HG03095 (cell line): ENCODE results near the gene MARCHF10.
A peak's percentile ranks its signal among the peaks of the same experiment; 100 is the strongest.

Experiments
- ATAC-seq: cut with Tn5 transposase; IDR thresholded peaks from one replicate; pipeline ENCODE4 v1.9.1; 2021; ENCODE audit warnings: moderate library complexity; ENCODE audit not compliant: unreplicated experiment

The MARCHF10 gene

DNA sequence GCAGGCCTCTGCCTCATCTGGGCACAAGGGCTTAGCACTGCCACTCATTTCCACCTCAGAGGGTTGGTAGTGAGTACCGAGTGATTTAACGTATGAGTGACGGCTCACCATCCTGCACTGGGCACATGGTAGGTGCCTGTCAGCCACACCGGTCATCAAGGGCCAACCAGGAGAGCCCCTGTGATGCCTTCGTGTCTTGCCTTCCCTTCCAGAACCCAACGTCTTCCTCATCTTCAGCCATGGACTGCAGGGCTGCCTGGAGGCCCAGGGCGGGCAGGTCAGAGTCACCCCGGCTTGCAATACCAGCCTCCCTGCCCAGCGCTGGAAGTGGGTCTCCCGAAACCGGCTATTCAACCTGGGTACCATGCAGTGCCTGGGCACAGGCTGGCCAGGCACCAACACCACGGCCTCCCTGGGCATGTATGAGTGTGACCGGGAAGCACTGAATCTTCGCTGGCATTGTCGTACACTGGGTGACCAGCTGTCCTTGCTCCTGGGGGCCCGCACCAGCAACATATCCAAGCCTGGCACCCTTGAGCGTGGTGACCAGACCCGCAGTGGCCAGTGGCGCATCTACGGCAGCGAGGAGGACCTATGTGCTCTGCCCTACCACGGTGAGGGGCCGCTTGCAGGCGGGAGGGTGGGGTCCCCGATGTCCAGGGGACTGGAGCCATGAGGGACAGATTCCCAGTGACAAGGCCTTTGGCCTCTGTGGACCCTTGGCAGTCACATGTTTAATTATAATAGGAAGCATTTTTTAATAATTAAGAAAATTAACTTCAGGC is 143.6 kb downstream of the MARCHF10 start:
- ATAC-seq, result no peak

DNA sequence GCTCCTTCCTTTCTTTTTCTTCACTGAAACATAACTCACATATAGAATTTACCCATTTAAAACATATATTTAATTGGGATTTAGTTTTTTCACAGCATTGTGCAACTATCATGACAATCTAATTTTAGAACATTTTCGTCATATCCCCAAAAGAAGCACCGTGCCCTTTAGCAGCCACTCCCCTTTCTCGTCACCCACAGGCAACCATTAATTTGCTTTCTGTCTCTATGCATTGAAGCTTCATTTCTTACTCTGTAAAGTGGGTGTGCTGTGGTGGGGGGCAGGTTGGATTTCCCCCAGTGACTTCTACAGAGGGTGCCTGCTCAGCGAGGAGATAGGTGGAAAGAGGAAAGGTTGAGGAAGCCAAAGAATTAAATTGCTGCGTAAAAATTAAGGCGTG is 144.8 kb downstream of the MARCHF10 start:
- ATAC-seq, result no peak

DNA sequence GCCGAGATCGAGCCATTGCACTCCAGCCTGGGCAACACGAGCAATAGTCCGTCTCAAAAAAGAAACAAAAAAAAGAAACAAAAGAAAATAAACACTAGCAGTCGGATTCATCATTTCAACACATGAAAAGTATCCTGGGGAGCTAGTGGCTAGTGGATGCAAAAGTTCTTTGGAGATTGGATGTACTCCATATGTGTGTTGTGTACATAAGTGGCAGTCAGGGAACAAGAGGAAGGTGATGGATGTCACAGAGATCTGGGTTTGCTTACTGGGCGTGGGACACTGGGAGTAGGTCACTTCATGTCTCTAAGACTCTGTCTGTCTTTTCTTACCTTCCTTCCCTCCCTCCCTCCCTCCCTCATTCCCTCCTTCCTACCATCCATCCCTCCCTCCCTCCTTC is 145.3 kb downstream of the MARCHF10 start:
- ATAC-seq, result no peak

DNA sequence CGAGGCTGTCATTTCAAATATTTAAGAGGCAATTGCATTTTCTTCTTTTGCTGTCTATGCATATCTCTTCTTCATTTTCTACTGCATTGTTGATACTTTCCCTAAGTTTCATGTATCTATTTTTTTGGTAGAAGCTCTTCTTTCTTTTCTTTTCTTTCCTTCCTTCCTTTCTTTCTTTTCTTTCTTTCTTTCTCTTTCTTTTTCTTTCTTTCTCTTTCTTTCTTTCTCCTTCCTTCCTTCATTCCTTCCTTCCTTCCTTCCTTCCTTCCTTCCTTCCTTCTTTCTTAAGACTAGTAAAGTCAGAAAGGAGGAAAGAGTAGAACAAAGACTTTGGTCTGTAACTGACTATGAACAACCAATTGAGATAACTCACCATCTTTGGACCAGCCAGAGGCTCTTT is 146.8 kb downstream of the MARCHF10 start:
- no peak for ATAC-seq

DNA sequence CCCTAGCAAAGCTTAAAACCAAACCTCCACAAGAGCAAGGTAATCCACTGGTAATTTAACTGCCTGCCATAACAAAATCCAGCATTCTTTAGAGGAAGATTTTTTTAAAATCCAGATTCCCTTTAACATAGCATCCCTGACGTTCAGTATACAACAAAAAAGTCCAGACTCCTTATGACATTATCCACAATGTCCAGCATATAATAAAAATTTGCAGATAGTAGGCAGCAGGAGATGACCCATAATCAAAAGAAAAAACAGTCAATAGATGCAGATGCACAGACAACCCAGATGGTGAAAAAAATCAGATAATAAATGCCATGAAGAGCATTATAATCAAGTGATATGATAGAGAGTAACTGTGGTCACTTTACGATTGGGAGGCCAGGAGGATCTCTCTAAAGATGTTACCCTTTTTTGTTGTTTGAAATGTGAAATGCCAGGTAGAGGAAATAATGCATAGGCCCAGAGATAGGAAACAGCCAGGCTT is 147.4 kb downstream of the MARCHF10 start:
- no peak for ATAC-seq

DNA sequence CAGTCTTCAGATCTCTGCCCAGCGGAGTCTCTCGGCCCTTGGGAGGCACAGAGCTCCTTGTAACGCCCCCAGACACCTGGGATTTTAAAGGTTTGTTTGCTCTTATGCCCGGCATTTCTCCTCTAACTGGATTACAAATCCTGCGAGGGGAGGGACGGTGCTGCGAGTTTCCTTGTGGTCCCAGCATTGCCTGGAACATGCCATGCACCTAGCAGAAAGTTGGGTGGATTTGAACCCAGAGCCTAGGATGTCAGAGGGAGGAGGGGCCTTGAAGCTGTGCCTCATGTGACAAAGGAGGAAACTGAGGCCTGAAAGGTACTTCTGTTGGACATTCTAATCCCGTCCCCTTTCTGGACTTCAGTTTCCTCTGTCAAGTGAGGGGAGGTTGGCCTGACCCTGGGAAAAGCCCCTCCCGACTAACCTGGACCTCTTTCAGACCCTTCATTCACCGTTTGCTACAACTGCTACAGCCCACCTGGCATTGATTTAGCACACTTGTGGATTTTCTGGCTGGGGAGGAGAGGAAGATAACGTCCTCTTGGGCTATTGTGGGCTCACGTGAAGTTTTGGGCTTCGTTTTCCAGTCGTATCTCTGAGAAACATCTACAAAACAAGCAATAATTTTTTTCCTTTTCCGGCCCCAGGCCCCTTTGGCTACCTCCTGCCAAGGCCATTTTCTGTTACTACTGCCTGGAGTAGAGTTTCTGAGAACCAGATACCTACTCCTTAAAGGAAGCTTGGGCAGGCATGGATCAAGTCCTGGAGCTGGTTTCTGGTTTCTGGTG is 149.8 kb downstream of the MARCHF10 start:
- no peak for ATAC-seq

DNA sequence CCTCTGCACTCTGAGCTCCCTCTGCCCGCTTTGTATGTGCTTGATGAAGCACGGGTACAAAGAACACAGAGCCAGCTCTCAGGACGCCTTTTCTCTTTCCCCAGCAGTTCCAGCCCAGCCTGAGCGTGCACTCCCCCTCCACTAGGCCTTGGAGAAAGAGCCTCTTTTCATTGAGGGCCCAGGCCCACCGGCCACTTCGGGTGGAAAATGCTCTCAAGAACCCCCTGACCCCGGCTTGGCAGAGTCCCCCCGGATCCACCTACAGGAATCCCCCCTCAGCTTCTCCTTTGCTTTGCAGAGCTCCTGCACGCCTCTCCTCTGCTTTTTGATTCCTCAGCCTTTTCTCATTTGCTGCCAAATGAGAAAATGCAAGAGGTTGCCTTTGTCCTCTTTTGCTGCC is 150.4 kb downstream of the MARCHF10 start:
- no peak for ATAC-seq

DNA sequence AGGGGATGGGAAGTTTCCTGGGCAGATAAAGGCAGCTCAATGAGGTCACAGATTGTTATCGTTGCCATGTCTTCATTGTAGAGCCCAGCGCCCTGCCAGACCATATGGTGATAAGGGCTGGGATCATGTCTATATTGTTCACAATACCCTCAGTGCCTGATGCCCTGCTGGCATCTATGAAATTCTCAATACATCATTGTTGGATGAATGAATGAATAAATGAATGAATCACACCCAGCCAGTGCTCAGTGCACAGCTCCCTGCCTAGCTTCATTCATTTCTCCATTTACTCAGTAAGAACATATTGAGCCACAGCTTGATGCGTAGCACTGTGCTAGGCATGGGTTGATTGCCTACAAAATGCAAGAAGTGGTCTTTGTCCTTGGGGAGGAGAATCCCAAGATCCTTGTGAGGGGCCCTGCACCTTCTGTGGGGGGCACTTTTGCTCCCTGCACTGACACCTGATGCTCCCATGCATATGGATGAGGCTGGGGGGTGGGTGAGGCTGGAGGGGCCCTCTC is 150.9 kb downstream of the MARCHF10 start:
- no peak for ATAC-seq

DNA sequence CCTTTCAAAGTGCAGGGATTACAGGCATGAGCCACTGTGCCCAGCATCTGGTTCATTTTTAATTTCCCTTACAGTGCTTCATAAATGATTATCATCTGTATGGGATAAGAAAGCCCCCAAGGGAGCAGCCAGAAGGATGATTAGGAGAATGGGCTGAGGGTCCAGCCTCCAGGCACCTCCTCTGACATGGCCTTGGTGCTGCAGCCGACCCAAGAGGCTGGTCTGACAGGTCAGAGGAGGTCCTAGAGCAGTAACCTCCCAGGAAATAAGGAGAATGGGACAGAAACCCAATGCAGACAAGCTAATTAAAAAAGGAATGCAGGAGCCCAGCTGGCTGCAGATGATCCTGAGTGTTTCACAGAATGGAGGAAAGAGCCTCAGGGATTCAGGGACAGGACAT is 151.7 kb downstream of the MARCHF10 start:
- no peak for ATAC-seq

DNA sequence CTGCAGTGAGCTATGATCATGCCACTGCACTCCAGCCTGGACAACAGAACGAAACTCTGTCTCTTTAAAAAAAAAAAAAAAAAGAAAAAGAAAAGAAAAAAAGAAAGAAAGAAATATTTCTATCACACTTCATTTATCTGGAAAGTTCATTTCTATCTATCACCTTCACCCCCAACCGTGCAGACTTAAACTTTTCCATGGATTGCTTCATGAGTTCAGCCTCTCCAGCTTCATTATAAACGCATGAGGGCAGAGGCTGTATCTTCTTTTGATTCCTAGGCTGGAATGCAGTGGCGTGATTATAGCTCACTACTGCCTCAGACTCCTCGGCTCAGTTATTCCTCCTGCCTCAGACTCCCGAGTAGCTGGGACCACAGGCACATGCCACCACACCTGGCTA is 152.5 kb downstream of the MARCHF10 start:
- no peak for ATAC-seq

DNA sequence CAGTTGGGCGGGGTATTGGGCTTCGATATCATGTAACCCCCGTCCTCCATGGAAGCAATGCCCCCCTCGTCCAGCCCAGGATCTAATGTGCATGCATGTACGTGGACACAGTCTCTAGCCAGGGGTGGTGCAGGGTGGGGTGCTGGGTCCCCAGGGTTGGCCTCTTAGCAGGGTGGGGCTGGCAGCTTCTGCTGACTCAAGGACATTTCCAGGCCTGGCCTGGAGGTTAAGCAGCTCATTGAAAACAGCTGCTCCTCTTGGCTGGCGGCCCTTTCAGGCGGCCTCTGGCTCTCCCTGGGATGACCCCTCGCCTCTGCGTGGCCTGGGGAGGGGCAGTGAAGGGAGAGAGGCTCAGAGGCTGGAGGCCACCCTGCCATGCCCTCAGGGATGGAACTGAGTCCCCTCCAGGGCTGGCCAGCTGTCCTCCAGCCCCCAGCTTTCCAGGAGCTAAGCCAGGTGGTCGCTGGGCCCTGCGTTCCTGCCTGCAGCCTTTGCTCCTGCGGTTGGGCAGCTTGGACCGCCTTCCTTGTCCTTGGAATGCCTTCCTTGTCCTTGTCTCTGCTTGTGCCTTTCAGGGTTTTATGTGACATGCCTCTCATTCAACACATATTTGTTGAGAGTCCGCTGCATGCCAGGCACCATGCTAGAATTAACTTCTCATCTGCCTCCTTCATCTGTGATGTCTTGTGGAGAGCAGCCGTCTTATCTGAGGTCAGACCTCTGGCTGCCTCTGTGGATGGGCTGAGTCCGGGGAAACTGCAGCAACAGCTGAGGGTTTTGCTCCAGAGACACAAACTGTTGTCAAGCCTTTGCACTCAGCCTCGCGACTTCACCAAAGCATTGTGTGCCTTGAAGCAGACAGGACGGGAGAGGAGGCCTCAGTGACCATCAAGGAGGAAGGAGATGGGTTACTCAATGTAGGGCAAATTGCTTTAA is 154.0 kb downstream of the MARCHF10 start:
- ATAC-seq, result no peak

DNA sequence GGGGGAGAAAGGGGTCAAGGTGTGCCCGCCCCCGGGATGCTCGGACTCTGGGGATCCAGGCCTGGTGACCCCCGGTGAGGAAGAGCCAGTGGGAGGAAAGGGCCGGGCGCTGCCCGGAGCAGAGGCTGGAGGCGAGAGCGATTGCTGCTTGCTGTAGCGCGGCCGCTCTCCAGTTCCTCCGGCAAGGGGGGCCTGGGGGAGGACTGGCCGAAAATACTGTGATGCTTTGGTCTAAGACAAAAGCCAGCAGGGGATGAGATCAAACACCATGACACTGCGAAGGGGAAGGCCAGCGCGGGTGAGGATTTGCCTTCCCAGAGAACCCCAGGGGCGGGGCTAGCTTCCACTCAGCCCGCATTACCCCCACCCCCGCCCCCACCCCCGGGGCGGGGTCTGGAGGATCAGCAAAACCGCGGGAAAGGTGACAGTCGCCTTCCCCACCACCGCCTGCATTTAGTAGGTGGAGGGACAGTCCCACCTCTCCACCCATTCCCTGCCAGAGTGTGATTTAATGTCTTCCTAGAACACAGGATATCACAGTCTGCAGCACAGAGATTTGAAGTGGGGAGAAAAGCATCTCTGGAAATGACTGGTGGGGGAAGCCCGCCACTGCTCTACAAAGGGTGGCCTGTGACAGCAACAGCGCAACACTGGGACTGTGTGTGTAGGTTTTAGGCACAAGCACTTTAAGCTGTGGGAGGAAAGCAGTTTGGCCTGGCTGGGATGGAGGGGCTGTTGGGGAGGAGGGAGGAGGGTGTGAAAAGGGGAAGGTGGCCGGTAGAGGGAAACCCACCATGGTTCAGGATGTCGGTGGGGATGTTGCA is 154.9 kb downstream of the MARCHF10 start:
- peak; percentile 85 for ATAC-seq

DNA sequence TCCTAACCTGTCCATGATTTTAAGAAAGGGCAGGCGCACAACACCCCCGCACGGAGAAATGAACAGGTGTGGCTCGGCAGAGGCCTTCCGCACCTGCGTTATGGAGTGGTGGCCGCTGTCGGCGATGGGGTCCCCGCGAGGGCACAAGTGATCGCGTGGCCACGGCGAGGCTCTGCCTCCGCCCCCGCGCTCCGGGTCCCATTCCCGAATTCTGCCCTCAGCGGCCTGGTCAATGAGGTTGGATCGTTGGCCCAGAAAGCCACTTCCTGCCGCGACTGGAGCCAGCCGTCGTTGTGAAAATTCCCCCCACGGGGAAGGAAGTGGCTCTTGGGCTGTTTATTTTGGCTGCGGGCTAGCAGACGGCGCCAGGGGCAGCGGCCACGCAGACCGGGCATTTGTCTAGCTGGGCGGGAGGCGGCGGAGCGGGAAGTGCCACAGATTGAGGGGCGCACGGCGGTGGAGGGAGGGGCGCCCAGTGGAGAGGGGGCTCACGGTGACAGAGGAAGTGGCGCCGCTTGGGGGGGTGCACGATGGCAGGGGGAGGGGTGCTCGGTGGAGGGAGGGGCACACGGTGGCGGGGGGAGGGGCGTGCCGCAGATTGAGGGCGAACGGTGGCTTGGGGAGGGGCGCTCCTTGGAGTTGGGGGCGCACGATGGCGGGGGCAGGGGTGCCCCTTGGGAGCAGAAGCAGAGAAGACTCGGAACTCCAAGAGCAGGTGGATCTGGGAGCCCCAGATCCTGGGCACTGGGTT is 155.7 kb downstream of the MARCHF10 start:
- ATAC-seq, result no peak
